Measurements from ENCODE around the gene MCAT.
"Not testable (repeated sequence)": the region's sequence is repeated elsewhere in the genome, so short reads cannot be mapped to it uniquely, and the experiment has no call there.

Gene MCAT

GRCh38 chr22:43153899-43154298 lies 10.7 kb upstream of the MCAT start:
- DNase-seq (ENCODE audit: low read depth): no peak

GRCh38 chr22:43152357-43153071 lies 9.3 kb upstream of the MCAT start:
- peak; percentile 35 for DNase-seq (ENCODE audit: low read depth)

- no peak for DNase-seq (ENCODE audit: low read depth)
Observed at GRCh38 chr22:43152003-43152356, 8.8 kb upstream of the MCAT start.

GRCh38 chr22:43151251-43152002 lies 8.2 kb upstream of the MCAT start, which contains the start of gene TSPO:
TSPO (plus strand) TSS chr22:43151559; CDS start chr22:43159239, 7,680 bp downstream.
- peak; percentile 36 for DNase-seq (ENCODE audit: low read depth)

GRCh38 chr22:43150731-43151206 lies 7.6 kb upstream of the MCAT start:
- DNase-seq (ENCODE audit: low read depth): no peak

GRCh38 chr22:43148581-43148980 lies 5.4 kb upstream of the MCAT start:
- DNase-seq (ENCODE audit: low read depth): no peak

- no peak for DNase-seq (ENCODE audit: low read depth)
Observed at GRCh38 chr22:43147821-43148220, 4.6 kb upstream of the MCAT start.

GRCh38 chr22:43146332-43146731 lies 3.1 kb upstream of the MCAT start:
- not testable (repeated sequence) for DNase-seq (ENCODE audit: low read depth)

- DNase-seq (ENCODE audit: low read depth): not testable (repeated sequence)
Observed at GRCh38 chr22:43145371-43145770, 2.2 kb upstream of the MCAT start.

GRCh38 chr22:43144949-43145348 lies 1.8 kb upstream of the MCAT start:
- DNase-seq (ENCODE audit: low read depth): no peak

- DNase-seq (ENCODE audit: low read depth): no peak
Observed at GRCh38 chr22:43136801-43137200, 6.4 kb downstream of the MCAT start.

- peak; percentile 16 for DNase-seq (ENCODE audit: low read depth)
Observed at GRCh38 chr22:43136255-43136654, 6.9 kb downstream of the MCAT start.

- DNase-seq (ENCODE audit: low read depth): no peak
Observed at GRCh38 chr22:43135565-43135964, 7.6 kb downstream of the MCAT start.

GRCh38 chr22:43134553-43134952 lies 8.6 kb downstream of the MCAT start:
- DNase-seq (ENCODE audit: low read depth): no peak

- DNase-seq (ENCODE audit: low read depth): no peak
Observed at GRCh38 chr22:43133401-43133800, 9.8 kb downstream of the MCAT start.

- DNase-seq (ENCODE audit: low read depth): no peak
Observed at GRCh38 chr22:43131773-43132501, 11.3 kb downstream of the MCAT start.

GRCh38 chr22:43129426-43130425 lies 13.5 kb downstream of the MCAT start:
- DNase-seq (ENCODE audit: low read depth): no peak

GRCh38 chr22:43128928-43129424 lies 14.2 kb downstream of the MCAT start:
- DNase-seq (ENCODE audit: low read depth): no peak

GRCh38 chr22:43128116-43128515 lies 15.1 kb downstream of the MCAT start:
- DNase-seq (ENCODE audit: low read depth): no peak

- DNase-seq (ENCODE audit: low read depth): no peak
Observed at GRCh38 chr22:43127166-43127908, 15.9 kb downstream of the MCAT start.
